K562 (cell line): Measurements from ENCODE around the gene VRK3. TPM values are rescaled to one million over a fixed set of nuclear protein-coding genes. Genes with fewer than 3 reads are reported as not detected.

Experiments
- CHD1 ChIP-seq: fragments of 200-600 bp; sonication (generic); IDR thresholded peaks from one replicate; pipeline ENCODE4 v1.6.1; 2012; ENCODE audit warnings: mild to moderate bottlenecking, moderate library complexity, low read length, inconsistent platforms
- CREB1 ChIP-seq, 2 experiments: sonication (generic) in 1 of 2; formaldehyde crosslinking in 1 of 2; IDR thresholded peaks; 2 replicates each; pipeline versions ENCODE4 v1.6.1 to v1.8.0; 2012 to 2022; ENCODE audit warnings: inconsistent platforms in 1 of 2, mild to moderate bottlenecking in 1 of 2, missing genetic modification reagents in 1 of 2, moderate library complexity in 1 of 2
- CREBBP ChIP-seq: IDR thresholded peaks from one replicate; pipeline ENCODE4 v1.6.1; 2012; ENCODE audit warnings: low read depth, mild to moderate bottlenecking, control low read depth, inconsistent platforms, low read length
- ELK3 ChIP-seq: fragments of 450-650 bp; formaldehyde crosslinking; IDR thresholded peaks from 2 replicates; pipeline ENCODE4 v1.4.0; 2020; ENCODE audit warnings: mild to moderate bottlenecking
- FIP1L1 ChIP-seq: fragments of 200-400 bp; formaldehyde crosslinking; IDR thresholded peaks from 2 replicates; pipeline ENCODE4 v1.6.1; 2018; ENCODE audit warnings: mild to moderate bottlenecking, low read depth, low read length; ENCODE audit not compliant: poor library complexity, severe bottlenecking
- FOXA1 ChIP-seq: fragments of 450-650 bp; IDR thresholded peaks from 2 replicates; pipeline ENCODE4 v1.6.1; 2016; ENCODE audit warnings: mild to moderate bottlenecking, borderline replicate concordance
- JUND ChIP-seq, 2 experiments: IDR thresholded peaks; 2 replicates in 1 of 2; 3 replicates in 1 of 2; pipeline ENCODE4 v1.6.1; 2011; ENCODE audit warnings: borderline replicate concordance in 2 of 2, low read depth in 2 of 2, low read length in 2 of 2, improper control_type of control experiment in 1 of 2, missing biosample characterization in 1 of 2, missing genetic modification characterization in 1 of 2, missing genetic modification reagents in 1 of 2
- L3MBTL2 ChIP-seq: fragments of 450-650 bp; IDR thresholded peaks from 2 replicates; pipeline ENCODE4 v1.6.1; 2016; ENCODE audit warnings: mild to moderate bottlenecking, moderate library complexity
- MYNN ChIP-seq, 2 experiments: sonication (generic); formaldehyde crosslinking in 1 of 2; IDR thresholded peaks; 2 replicates each; pipeline versions ENCODE4 v1.5.0 to v1.6.1; 2016 to 2020; ENCODE audit warnings: antibody characterized with exemption in 1 of 2, missing genetic modification reagents in 1 of 2
- PPARD ChIP-seq: fragments of 250-450 bp; sonication (Bioruptor Pico); IDR thresholded peaks from 2 replicates; pipeline ENCODE4 v1.8.0; 2022; ENCODE audit warnings: inconsistent platforms, mild to moderate bottlenecking, moderate library complexity
- RBFOX2 ChIP-seq: fragments of 200-400 bp; formaldehyde crosslinking; IDR thresholded peaks from 2 replicates; pipeline ENCODE4 v1.6.1; 2017; ENCODE audit warnings: low read depth, mild to moderate bottlenecking, low read length, moderate library complexity
- RBM22 ChIP-seq: fragments of 200-400 bp; formaldehyde crosslinking; IDR thresholded peaks from 2 replicates; pipeline ENCODE4 v1.6.1; 2018; ENCODE audit warnings: low read length, low read depth; ENCODE audit not compliant: poor library complexity, severe bottlenecking
- SIN3A ChIP-seq, 2 experiments: fragments of 150-350 bp in 1 of 2; IDR thresholded peaks; 2 replicates each; pipeline ENCODE4 v1.6.1; 2011 to 2016; ENCODE audit warnings: borderline replicate concordance in 2 of 2, low read depth in 2 of 2, low read length in 2 of 2, mild to moderate bottlenecking in 2 of 2, moderate library complexity in 2 of 2; ENCODE audit not compliant: control insufficient read depth in 1 of 2
- SMAD3 ChIP-seq: fragments of 450-650 bp; formaldehyde crosslinking; conservative IDR thresholded peaks from 2 replicates; pipeline ENCODE4 v1.4.0; 2020; ENCODE audit warnings: mild to moderate bottlenecking
- TRIM25 ChIP-seq: fragments of 450-650 bp; IDR thresholded peaks from 2 replicates; pipeline ENCODE4 v1.7.0; 2016; ENCODE audit warnings: borderline replicate concordance
- ZBTB43 ChIP-seq: sonication (generic); formaldehyde crosslinking; IDR thresholded peaks from 2 replicates; pipeline ENCODE4 v1.8.0; 2023; ENCODE audit warnings: mild to moderate bottlenecking, missing genetic modification reagents
- ZC3H4 ChIP-seq: sonication (generic); formaldehyde crosslinking; IDR thresholded peaks from 2 replicates; pipeline ENCODE4 v1.9.0; 2021; ENCODE audit warnings: missing genetic modification reagents, borderline replicate concordance
- ZKSCAN1 ChIP-seq: fragments of 150-350 bp; IDR thresholded peaks from 2 replicates; pipeline ENCODE4 v1.6.1; 2016; ENCODE audit warnings: low read depth, low read length
- ZNF12 ChIP-seq: sonication (generic); formaldehyde crosslinking; IDR thresholded peaks from 2 replicates; pipeline ENCODE4 v1.4.0; 2020; ENCODE audit warnings: mild to moderate bottlenecking, missing genetic modification reagents
- ZNF24 ChIP-seq: fragments of 450-650 bp; IDR thresholded peaks from 2 replicates; pipeline ENCODE4 v1.6.1; 2016
- ZNF384 ChIP-seq: IDR thresholded peaks from 2 replicates; pipeline ENCODE4 v1.6.1; 2012; ENCODE audit warnings: low read depth, low read length, improper control_type of control experiment
- ZNF707 ChIP-seq: fragments of 250-450 bp; sonication (Bioruptor Pico); conservative IDR thresholded peaks from 2 replicates; pipeline ENCODE4 v1.8.0; 2022; ENCODE audit warnings: inconsistent platforms, mild to moderate bottlenecking, moderate library complexity
- polyA plus RNA-seq, 8 experiments: library from polyadenylated mRNA; depleted of rRNA in 4 of 8; stranded (reverse) in 5 of 8; unstranded in 3 of 8; fragments of >200 nt; fragmentation: Nextera tagmentation in 2 of 8; fragmentation: Illumina TruSeq in 1 of 8; extraction: Ambion mirVana in 2 of 8; extraction: Trizol in 1 of 8; gene quantifications; 2 replicates each; pipeline versions ENCODE4 v1.2.1 to v1.2.3, GENCODE V29; 2011 to 2014; ENCODE audit warnings: inconsistent platforms in 1 of 8, missing spikeins in 1 of 8
- total RNA-seq, 7 experiments: library from RNA; depleted of rRNA in 6 of 7; stranded (reverse); fragments of >200 nt in 6 of 7; fragmentation: Illumina TruSeq in 2 of 7; extraction: Trizol in 2 of 7; gene quantifications; 2 replicates each; pipeline versions ENCODE4 v1.2.1 to v1.2.3, GENCODE V29; 2011 to 2021; ENCODE audit warnings: low replicate concordance in 1 of 7

Gene VRK3
- total and polyA plus RNA-seq, 9 of the 15 experiments (the other 6 are each of a cell fraction or from before 2014, with no cell fraction given) = 25.6 to 94.3 (median 42.9) TPM

GRCh38 chr19:49929611-49930482, 95.3 kb downstream of the VRK3 start (continued):
- peak; percentile 30; the same call in 1 of the 2 replicates for TF ChIP-seq JUND (IDR thresholded peaks at IDR 0.05; ENCODE audit: borderline replicate concordance, low read depth, low read length)
- no peak for TF ChIP-seq JUND (tag; IDR thresholded peaks at IDR 0.05; ENCODE audit: borderline replicate concordance, low read depth, low read length)
- TF ChIP-seq CREB1 (IDR thresholded peaks at IDR 0.05) = peak; percentile 47; the same call in 1 of the 2 replicates
- peak; percentile 69 for TF ChIP-seq CREB1 (CRISPR knock-in tag; IDR thresholded peaks at IDR 0.05)
- TF ChIP-seq SIN3A (IDR thresholded peaks at IDR 0.05; ENCODE audit: borderline replicate concordance in 2 of 2, control insufficient read depth in 1 of 2, low read depth in 2 of 2, low read length in 2 of 2) = peak; percentile 64 to 66; a peak in 2 of 4 replicates
- 0 out of 2 replicates have a peak, but pooled peaks have one; percentile 12 for TF ChIP-seq ZBTB43
- TF ChIP-seq L3MBTL2 = peak; percentile 69; the same call in 1 of the 2 replicates
- 0 out of 2 replicates have a peak, but pooled peaks have one; percentile 20 for TF ChIP-seq ZNF707 (CRISPR knock-in tag)
- peak; percentile 13 for TF ChIP-seq RBFOX2
- peak; percentile 39; the same call in 1 of the 2 replicates for TF ChIP-seq MYNN (IDR thresholded peaks at IDR 0.05)
- TF ChIP-seq MYNN (CRISPR knock-in tag; IDR thresholded peaks at IDR 0.05) = no peak
- TF ChIP-seq ZC3H4 (CRISPR knock-in tag) = no peak
- TF ChIP-seq SMAD3 (CRISPR knock-in tag) = peak; percentile 88; the same call in 1 of the 2 replicates
- TF ChIP-seq CREBBP = no peak
- no peak for TF ChIP-seq ZNF24
- peak; percentile 8; the same call in 1 of the 2 replicates for TF ChIP-seq ZNF384
- TF ChIP-seq ZKSCAN1 = no peak
- 0 out of 2 replicates have a peak, but pooled peaks have one; percentile 25 for TF ChIP-seq TRIM25
- no peak for TF ChIP-seq PPARD (CRISPR knock-in tag)
- no peak for TF ChIP-seq FOXA1
- peak; percentile 87 for TF ChIP-seq FIP1L1
- peak; percentile 61; the same call in 1 of the 2 replicates for TF ChIP-seq ZNF12 (CRISPR knock-in tag)
- TF ChIP-seq ELK3 (CRISPR knock-in tag) = 0 out of 2 replicates have a peak, but pooled peaks have one; percentile 20
- peak; percentile 31 for TF ChIP-seq CHD1
- TF ChIP-seq RBM22 = peak; percentile 93
